GM12875 (cell line): ENCODE data around the gene BUD13.
"Not testable (repeated sequence)": the region's sequence is repeated elsewhere in the genome, so short reads cannot be mapped to it uniquely, and the experiment has no call there.

Source experiments
- H3K4me3 ChIP-seq: one replicate; pipeline ENCODE4 v1.5.1; 2011; ENCODE audit warnings: low read depth, low read length, control low read depth
- CTCF ChIP-seq: IDR thresholded peaks from 2 replicates; pipeline ENCODE4 v1.5.1; 2011; ENCODE audit warnings: low read depth, mild to moderate bottlenecking, control low read depth, inconsistent platforms, low read length, moderate library complexity, borderline replicate concordance; ENCODE audit not compliant: insufficient read depth

Gene BUD13

GRCh38 chr11:116776522-116776984, 3.8 kb upstream of the BUD13 start:
- no peak for TF ChIP-seq CTCF
- no peak overlapping the region for H3K4me3 ChIP-seq

GRCh38 chr11:116775975-116776374, 3.2 kb upstream of the BUD13 start:
- H3K4me3 ChIP-seq = no peak overlapping the region
- no peak for TF ChIP-seq CTCF

- H3K4me3 ChIP-seq = no peak overlapping the region
- no peak for TF ChIP-seq CTCF
Measured at GRCh38 chr11:116774661-116775060, 1.9 kb upstream of the BUD13 start.

GRCh38 chr11:116773203-116774097, 663 bp upstream of the BUD13 start:
- no peak for TF ChIP-seq CTCF
- peak overlapping the region; percentile 81 for H3K4me3 ChIP-seq

GRCh38 chr11:116771935-116772334, 852 bp downstream of the BUD13 start:
- peak overlapping the region; percentile 81 for H3K4me3 ChIP-seq
- no peak for TF ChIP-seq CTCF

- TF ChIP-seq CTCF = no peak
- no peak overlapping the region for H3K4me3 ChIP-seq
Measured at GRCh38 chr11:116762132-116762531, 10.7 kb downstream of the BUD13 start.

- H3K4me3 ChIP-seq = not testable (repeated sequence)
Measured at GRCh38 chr11:116756044-116756443, 16.7 kb downstream of the BUD13 start.
